Activated CD4-positive, alpha-beta T cell treated with anti-CD3 and anti-CD28 coated beads, Interleukin-2, amount 10 ng/mL, durations not matched to agents 24 days and 14 days (primary cell): ENCODE data around the gene NALCN. TPM values are rescaled to one million over a fixed set of nuclear protein-coding genes. Genes with fewer than 3 reads are reported as not detected.

Source experiments
- DNase-seq: peaks from one replicate; pipeline ENCODE4 v3.0.0; 2022
- H3K27ac Mint-ChIP-seq: one replicate; pipeline ENCODE4 v1.8.0; 2022; ENCODE audit warnings: mild to moderate bottlenecking, mixed read lengths
- H3K27me3 Mint-ChIP-seq: one replicate; pipeline ENCODE4 v1.8.0; 2022; ENCODE audit warnings: mixed read lengths
- H3K36me3 Mint-ChIP-seq: one replicate; pipeline ENCODE4 v1.8.0; 2022; ENCODE audit warnings: low read depth, mild to moderate bottlenecking, mixed read lengths
- H3K4me1 Mint-ChIP-seq: one replicate; pipeline ENCODE4 v1.8.0; 2021; ENCODE audit warnings: mixed read lengths
- H3K4me3 Mint-ChIP-seq: one replicate; pipeline ENCODE4 v1.8.0; 2022; ENCODE audit warnings: mild to moderate bottlenecking, moderate library complexity, mixed read lengths
- H3K9me3 Mint-ChIP-seq: one replicate; pipeline ENCODE4 v1.8.0; 2021; ENCODE audit warnings: mixed read lengths
- intact Hi-C: fragments of 100-400 bp; cut with micrococcal nuclease; formaldehyde crosslinking; loops from one replicate; pipeline ENCODE4 v1.15.1; 2023
- total RNA-seq: library from RNA; stranded (reverse); gene quantifications from 2 replicates; pipeline ENCODE4 v1.2.3, GENCODE V29; 2022

NALCN gene
- total RNA-seq, 1 donor from 2014 or later: not detected

- no peak overlapping the region for H3K27ac Mint-ChIP-seq
- no peaks in the 10 kb centered on the region for H3K9me3 Mint-ChIP-seq
- H3K36me3 Mint-ChIP-seq: no peaks in the 10 kb centered on the region
- no peak for DNase-seq
- H3K4me1 Mint-ChIP-seq: no peaks in the 10 kb centered on the region
- no peak overlapping the region for H3K4me3 Mint-ChIP-seq
- no peaks in the 10 kb centered on the region for H3K27me3 Mint-ChIP-seq
- intact Hi-C loops: no loop called here
Measured at GRCh38 chr13:101210774-101211173, 205.5 kb downstream of the NALCN start.

DNA sequence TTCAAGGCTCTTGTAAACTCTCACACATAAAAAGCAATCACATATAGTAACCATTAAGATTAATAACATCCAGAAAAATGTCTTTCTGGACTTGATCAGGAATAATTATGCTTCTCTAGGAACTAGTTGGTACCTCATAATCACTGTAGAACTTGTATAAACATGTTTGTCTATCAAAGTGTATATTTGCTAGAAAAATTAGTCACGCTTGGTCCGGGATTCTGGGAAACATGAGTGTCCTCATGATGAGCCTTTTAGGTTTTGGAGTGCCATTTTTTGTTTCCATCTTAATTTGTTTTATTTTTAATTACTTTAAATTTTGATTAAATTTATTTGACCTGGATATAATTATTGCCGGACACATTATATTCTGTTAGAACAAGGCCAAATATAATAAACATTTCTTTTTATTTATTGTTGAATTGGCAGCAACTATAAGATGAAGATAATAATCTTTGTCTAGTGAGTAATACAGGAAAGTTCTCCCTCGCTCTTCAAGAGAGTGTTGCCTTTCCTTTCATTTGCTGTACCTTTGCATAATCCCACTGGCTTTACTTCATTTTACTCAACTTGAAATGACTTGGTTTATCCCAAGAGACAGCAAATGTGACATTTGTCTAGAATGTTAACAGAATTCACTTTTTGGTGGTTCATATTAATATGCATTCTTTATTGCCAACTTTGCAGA lies 207.0 kb downstream of the NALCN start:
- Mint-ChIP-seq H3K4me3 (no peak overlapping the region), H3K9me3 (no peaks in the 10 kb centered on the region), H3K27ac (no peak overlapping the region), H3K4me1 (no peaks in the 10 kb centered on the region), H3K36me3 (no peaks in the 10 kb centered on the region), H3K27me3 (no peaks in the 10 kb centered on the region)
- no peak for DNase-seq
- intact Hi-C loops: no loop called here

DNA sequence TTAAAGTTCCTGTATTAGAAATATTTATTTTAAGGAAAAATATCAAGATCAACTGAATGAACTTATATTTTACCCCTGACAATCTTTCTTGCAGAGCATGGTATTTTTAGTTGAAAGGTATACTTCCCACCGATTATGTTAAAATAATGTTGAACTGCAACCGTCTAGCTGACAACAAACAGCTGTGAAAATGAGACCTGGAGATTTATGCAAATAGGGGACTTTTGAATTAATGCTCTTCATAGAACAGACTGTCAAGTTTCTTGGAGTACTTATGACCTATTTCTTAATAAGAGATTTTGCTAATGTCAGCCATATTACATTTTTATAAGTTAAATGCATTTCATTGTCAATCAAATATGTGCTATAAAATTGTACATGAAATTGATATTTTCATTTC lies 210.9 kb downstream of the NALCN start:
- no peaks in the 10 kb centered on the region for H3K36me3 Mint-ChIP-seq
- no peaks in the 10 kb centered on the region for H3K4me1 Mint-ChIP-seq
- H3K4me3 Mint-ChIP-seq: no peak overlapping the region
- no peak overlapping the region for H3K27ac Mint-ChIP-seq
- intact Hi-C loops: no loop called here
- no peak for DNase-seq
- no peaks in the 10 kb centered on the region for H3K27me3 Mint-ChIP-seq
- H3K9me3 Mint-ChIP-seq: no peaks in the 10 kb centered on the region

DNA sequence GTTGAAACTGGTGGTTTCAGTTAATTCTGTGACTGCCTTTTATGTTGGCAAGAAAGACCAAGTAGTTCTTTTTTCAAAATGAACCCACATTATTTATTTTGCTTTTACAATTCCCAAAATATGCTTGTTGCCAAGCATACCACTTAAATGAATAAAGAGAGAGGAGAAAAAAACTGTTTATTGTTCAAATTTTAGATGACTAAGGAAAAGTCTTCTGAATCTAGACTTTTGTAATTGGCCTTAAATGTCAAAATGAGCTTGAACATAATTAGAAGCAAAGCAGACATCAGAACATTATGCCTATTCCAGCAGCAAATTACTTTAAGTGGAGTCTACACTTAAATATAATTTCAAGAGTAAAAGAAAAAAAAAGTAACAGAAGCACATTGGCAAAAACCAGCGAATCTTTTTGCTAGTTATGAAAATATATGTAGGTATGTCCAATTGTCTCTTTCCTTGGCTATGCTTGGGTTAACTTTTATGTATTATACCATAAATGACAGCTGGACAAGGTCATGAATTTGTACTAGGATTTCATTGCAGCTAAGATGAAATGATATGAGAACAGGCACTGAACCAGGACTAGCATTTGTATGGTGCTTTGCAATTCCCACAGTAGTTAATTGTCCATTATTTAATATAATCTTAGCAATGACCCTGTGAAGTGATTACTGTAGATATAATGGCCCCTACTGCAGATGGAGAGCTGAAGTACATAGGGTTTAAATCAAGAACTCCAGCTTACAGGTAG lies 211.9 kb downstream of the NALCN start:
- intact Hi-C loops: no loop called here
- Mint-ChIP-seq H3K36me3 (no peaks in the 10 kb centered on the region), H3K4me1 (no peaks in the 10 kb centered on the region), H3K4me3 (no peak overlapping the region), H3K27ac (no peak overlapping the region), H3K9me3 (no peaks in the 10 kb centered on the region), H3K27me3 (no peaks in the 10 kb centered on the region)
- DNase-seq: no peak

DNA sequence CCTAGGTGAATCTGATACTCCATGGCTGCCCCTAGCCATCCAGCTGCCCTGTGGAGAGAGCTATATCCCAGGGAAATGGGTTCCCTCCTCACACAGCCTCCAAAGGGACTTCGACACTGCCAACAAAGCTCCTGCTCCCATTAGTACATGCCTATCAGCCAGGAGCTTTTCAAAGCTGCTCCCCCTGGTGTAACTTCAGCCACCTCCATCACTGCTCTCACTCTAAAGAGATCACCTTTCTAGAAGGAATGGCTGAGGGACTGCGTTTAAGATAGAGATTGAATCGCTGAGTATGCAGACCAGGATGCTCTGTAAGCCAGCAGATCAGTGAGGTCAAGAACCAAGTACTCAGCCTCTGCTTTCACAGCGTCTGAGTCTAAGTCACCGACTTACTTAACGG lies 213.7 kb downstream of the NALCN start:
- no peak overlapping the region for H3K27ac Mint-ChIP-seq
- no peak overlapping the region for H3K4me3 Mint-ChIP-seq
- DNase-seq: no peak
- intact Hi-C loops: no loop called here
- no peaks in the 10 kb centered on the region for H3K4me1 Mint-ChIP-seq
- peaks cover 3% of the 10 kb centered on the region for H3K9me3 Mint-ChIP-seq
- H3K36me3 Mint-ChIP-seq: no peaks in the 10 kb centered on the region
- no peaks in the 10 kb centered on the region for H3K27me3 Mint-ChIP-seq

- no peaks in the 10 kb centered on the region for H3K9me3 Mint-ChIP-seq
- intact Hi-C loops: no loop called here
- no peak for DNase-seq
- no peak overlapping the region for H3K4me3 Mint-ChIP-seq
- no peaks in the 10 kb centered on the region for H3K4me1 Mint-ChIP-seq
- H3K27ac Mint-ChIP-seq: no peak overlapping the region
- no peaks in the 10 kb centered on the region for H3K36me3 Mint-ChIP-seq
- H3K27me3 Mint-ChIP-seq: no peaks in the 10 kb centered on the region
Measured at GRCh38 chr13:101190976-101191375, 225.3 kb downstream of the NALCN start.

DNA sequence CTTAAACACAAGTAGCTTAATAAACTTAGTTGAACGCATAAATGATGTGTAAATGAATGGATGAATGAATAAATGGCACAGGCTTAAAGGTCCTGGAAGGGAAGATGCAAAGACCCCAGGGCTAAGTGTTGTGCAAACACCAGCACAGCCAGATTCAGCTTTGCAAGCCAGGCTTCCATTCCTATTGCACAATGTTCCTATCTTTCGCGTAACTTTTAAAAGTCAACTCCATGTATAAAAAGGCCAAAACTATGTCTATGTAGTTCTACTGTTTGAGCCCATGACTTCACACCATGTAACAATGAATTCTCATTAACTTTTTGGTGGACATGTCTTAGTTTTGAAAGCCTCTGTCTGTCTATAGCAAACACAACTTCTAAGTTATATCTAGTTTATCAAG lies 226.0 kb downstream of the NALCN start:
- H3K9me3 Mint-ChIP-seq: no peaks in the 10 kb centered on the region

GRCh38 chr13:101185606-101186005 lies 230.7 kb downstream of the NALCN start:
- no peaks in the 10 kb centered on the region for H3K9me3 Mint-ChIP-seq
- no peak overlapping the region for H3K27ac Mint-ChIP-seq
- intact Hi-C loops: no loop called here
- no peak overlapping the region for H3K4me3 Mint-ChIP-seq
- H3K4me1 Mint-ChIP-seq: no peaks in the 10 kb centered on the region
- DNase-seq: no peak
- no peaks in the 10 kb centered on the region for H3K27me3 Mint-ChIP-seq
- H3K36me3 Mint-ChIP-seq: no peaks in the 10 kb centered on the region

More for the DNA sequence above, 226.0 kb downstream of the NALCN start:
- Mint-ChIP-seq H3K36me3 (no peaks in the 10 kb centered on the region), H3K4me3 (no peak overlapping the region), H3K27ac (no peak overlapping the region), H3K4me1 (no peaks in the 10 kb centered on the region), H3K27me3 (no peaks in the 10 kb centered on the region)
- DNase-seq: no peak
- intact Hi-C loops: no loop called here

DNA sequence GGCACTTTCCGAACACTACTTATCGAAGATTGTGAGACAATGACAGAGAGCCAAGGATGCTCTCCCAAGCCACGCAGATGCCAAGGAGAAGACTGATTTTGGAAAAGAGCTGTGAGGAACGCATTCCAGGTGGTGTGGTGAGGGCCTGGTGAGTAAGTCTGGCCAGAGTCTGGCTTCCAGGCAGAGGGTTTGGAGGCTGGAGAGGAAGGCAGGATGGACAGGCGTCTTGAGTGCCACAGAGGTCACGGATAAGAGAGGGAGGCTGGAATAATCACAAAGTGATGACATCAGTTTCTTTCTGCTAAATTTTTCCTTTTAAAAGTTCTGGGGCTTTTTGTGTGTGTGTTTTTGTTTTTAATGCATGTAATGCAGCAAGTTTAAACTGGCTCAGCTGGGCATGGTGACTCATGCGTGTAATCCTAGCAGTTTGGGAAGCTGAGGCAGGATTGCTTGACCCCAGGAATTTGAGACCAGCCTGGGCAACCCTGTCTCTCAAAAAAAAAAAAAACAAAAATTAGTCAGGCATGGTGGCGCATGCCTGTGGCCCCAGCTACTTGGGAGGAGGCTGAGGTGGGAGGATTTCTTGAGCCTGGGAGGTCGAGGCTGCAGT lies 235.1 kb downstream of the NALCN start:
- Mint-ChIP-seq H3K27me3 (no peaks in the 10 kb centered on the region), H3K4me1 (no peaks in the 10 kb centered on the region), H3K9me3 (no peaks in the 10 kb centered on the region), H3K27ac (no peak overlapping the region), H3K4me3 (no peak overlapping the region), H3K36me3 (no peaks in the 10 kb centered on the region)
- no peak for DNase-seq
- intact Hi-C loops: no loop called here

DNA sequence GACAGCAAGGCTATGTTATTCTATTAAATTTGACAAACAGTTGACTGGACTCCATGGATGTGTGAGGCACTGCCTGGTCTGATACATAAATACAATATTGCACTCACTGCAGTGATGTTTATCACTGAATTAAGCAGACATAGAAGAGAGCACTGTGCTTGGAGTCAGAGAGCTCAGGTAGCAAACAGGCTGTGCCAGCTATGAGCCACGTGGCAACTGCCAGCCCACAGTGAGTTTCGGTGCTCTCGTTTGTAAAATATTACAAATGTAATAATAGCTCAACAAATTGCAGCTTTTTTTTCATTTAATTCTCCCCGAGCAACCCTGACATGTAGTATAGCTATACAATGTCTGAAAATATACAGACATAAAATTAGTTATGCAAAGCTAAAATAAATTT lies 237.3 kb downstream of the NALCN start:
- DNase-seq: no peak
- H3K4me1 Mint-ChIP-seq: no peaks in the 10 kb centered on the region
- no peaks in the 10 kb centered on the region for H3K27me3 Mint-ChIP-seq
- H3K4me3 Mint-ChIP-seq: no peak overlapping the region
- H3K36me3 Mint-ChIP-seq: no peaks in the 10 kb centered on the region
- intact Hi-C loops: loop anchor here (10.0 kb wide), 1 partner anchor 106 kb away; no protein-coding TSS in a partner anchor
- no peaks in the 10 kb centered on the region for H3K9me3 Mint-ChIP-seq
- no peak overlapping the region for H3K27ac Mint-ChIP-seq

DNA sequence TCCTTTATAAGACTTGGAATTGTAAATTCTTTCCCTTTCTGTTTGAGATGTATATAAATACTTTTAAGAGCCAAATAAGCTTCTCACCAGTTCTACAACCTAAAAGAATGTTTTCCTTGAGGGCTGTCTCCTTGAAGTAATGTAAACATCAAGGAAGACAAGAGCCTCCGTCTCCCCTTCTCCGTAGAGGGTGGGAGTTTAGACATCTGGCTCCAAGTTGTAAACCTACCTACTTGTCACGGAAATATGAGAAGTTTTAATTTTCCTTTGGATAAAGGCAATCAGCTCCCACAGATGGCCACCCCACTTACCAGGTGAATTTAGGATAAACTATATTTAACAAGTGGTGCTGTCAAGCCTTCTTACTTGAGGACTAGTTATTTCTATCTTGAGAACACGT lies 237.9 kb downstream of the NALCN start:
- H3K4me3 Mint-ChIP-seq: no peak overlapping the region
- no peak for DNase-seq
- no peaks in the 10 kb centered on the region for H3K9me3 Mint-ChIP-seq
- no peak overlapping the region for H3K27ac Mint-ChIP-seq
- intact Hi-C loops: loop anchor here (10.0 kb wide), 1 partner anchor 106 kb away; no protein-coding TSS in a partner anchor
- no peaks in the 10 kb centered on the region for H3K36me3 Mint-ChIP-seq
- H3K4me1 Mint-ChIP-seq: no peaks in the 10 kb centered on the region
- no peaks in the 10 kb centered on the region for H3K27me3 Mint-ChIP-seq

DNA sequence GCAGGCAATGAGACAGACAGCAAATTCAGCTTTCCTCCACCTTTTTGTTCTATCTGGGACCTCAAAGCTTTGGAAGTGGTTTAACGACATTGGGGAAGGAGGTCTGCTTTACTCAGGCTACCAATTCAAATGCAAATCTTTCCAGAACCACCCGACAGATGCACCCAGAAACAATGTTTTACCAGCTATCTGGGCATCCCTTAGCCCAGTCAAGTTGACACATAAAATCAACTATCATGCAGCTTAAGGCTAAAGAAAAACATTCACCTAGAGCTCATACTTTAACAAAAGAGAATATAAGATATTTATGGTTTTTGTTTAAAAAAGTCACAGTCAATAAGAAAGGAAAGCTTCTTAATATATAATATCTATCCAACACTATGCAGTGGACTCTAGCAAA lies 246.0 kb downstream of the NALCN start:
- Mint-ChIP-seq H3K4me3 (no peak overlapping the region), H3K9me3 (no peaks in the 10 kb centered on the region), H3K27me3 (no peaks in the 10 kb centered on the region), H3K4me1 (no peaks in the 10 kb centered on the region), H3K36me3 (no peaks in the 10 kb centered on the region), H3K27ac (no peak overlapping the region)
- intact Hi-C loops: loop anchor here (10.0 kb wide), 1 partner anchor 114 kb away; no protein-coding TSS in a partner anchor
- DNase-seq: no peak

GRCh38 chr13:101157261-101157660 lies 259.0 kb downstream of the NALCN start:
- Mint-ChIP-seq H3K36me3 (no peaks in the 10 kb centered on the region), H3K9me3 (no peaks in the 10 kb centered on the region), H3K27ac (no peak overlapping the region), H3K4me3 (no peak overlapping the region), H3K27me3 (peaks cover 8% of the 10 kb centered on the region), H3K4me1 (no peaks in the 10 kb centered on the region)
- intact Hi-C loops: no loop called here
- no peak for DNase-seq

DNA sequence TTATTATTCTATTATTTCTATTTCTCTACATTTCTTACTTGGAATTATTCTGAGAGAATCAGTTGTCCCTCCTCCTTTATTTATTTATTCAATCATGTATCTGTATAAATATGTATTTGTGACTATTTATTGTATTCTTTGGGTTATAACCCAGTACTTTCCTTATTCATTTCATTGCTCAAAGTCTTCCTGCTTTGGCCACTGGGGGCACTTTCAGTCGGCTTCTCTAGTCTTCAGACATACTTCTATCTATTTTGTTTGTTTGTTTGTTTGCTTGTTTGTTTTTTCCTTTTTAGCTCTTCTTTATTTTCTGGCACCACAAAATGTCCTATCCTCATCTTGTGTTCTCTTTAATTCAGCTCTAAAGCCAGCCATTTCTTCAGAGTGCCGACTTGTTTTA lies 260.4 kb downstream of the NALCN start:
- intact Hi-C loops: no loop called here
- peaks cover 8% of the 10 kb centered on the region for H3K27me3 Mint-ChIP-seq
- H3K36me3 Mint-ChIP-seq: no peaks in the 10 kb centered on the region
- no peak overlapping the region for H3K27ac Mint-ChIP-seq
- no peak overlapping the region for H3K4me3 Mint-ChIP-seq
- no peaks in the 10 kb centered on the region for H3K9me3 Mint-ChIP-seq
- H3K4me1 Mint-ChIP-seq: no peaks in the 10 kb centered on the region
- no peak for DNase-seq
